Purkinje cell (primary cell): Measurements from ENCODE around the gene SLC4A1. TPM values are rescaled to one million over a fixed set of nuclear protein-coding genes. Genes with fewer than 3 reads are reported as not detected.

Experiments
- polyA plus RNA-seq: library from polyadenylated mRNA; unstranded; fragments of >200 nt; fragmentation: Nextera tagmentation; gene quantifications from 2 replicates; pipeline ENCODE4 v1.2.1, GENCODE V29; 2014

The SLC4A1 gene
- not detected in 2 replicates for polyA plus RNA-seq

DNA sequence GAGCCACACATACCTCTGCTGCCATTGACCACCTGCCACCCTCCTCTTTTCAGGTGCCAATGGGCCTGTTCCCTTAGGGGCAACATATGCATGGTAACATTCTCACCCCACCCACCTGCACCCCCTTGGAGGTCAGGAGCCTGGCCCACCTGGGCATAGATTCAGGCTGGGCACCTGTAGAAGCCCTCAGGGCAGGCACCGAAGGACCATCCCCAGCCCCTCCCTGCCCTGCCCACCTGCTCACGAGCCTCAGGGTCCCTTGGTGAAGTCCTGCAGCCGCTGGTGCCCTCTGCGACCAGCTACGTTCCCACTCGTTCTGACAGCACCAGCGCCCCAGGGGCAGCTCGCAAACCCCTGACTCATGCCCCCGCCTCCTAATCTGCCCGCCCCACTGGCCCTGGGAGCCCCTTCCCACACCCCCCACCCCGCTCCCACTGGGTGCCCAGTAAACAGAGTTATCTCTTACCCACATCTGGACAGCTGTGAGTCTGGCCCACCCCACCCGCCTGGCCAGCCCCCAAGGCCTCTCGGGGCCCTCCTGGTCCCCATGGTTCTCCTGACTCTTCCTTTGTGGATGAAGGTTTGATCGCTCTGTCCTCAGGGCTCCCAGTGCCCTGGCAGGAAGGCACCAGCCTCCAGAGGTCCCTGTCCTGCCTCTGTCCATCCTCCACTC lies at the start of gene SLC4A1:
SLC4A1 (minus strand) TSS at position 318 of the 673 bp plus-strand sequence. CDS start 5,269 bp downstream, outside the sequence.

DNA sequence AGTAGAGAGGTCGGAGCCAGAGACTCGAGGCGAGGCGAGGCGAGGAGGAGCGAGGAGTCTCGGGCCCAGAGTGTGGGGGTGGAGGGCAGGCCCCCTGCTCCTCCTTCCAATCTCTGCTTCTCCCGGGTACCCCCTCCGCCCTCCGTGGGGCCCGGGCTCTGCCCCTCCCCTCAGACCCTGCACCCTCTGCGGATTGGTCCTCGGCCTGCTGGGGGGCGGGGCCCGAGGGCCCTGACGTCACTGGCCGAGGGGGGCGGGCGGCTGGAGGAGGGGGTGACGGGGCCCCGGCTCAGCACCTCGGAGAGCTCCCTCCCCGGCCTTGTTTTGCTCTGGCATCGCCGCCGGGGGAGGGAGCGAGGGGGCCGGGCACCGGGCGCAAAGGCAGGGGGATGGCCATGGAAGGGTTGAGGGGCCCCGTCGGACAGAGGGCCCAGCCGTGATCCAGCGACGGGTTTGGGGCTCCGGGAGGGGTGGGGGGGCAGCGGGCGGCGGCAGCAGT lies 40.4 kb upstream of the SLC4A1 start, which contains the start of gene RUNDC3A:
RUNDC3A (plus strand) TSS at position 282 of the 499 bp plus-strand sequence. CDS start 232 bp downstream, outside the sequence.

DNA sequence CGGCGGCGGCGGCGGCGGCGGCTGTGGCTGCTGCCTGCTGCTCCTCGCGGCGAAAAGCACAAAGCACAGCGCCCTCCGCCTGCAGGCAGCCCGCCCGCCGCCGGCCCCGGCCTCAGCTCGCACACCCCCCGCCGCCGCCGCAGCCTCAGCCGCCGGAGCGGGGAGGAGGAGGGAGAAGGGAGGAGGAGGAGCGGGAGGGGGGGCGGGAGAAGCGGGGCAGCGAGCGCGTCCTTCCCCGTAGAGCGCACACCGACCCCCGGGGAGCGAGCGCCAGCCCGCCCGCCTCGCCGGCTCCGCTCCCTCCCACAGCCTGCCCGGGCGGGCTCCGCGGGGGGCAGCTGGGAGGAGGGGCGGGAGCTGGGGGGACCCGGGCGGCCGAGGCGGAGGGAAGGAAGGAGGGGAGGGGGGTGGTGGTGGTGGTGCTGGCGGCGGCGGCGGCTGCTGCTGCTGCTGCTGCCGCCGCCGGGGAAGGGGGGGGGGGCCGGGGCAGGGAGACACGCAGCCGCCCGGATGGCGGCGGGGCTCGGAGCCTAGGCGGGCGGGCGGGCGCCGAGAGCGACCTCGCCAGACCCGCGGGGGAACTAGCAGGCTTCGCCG lies 48.2 kb downstream of the SLC4A1 start, which contains the start of gene UBTF:
UBTF (minus strand) TSS at position 60 of the 597 bp plus-strand sequence. CDS start 1,446 bp downstream, outside the sequence.

DNA sequence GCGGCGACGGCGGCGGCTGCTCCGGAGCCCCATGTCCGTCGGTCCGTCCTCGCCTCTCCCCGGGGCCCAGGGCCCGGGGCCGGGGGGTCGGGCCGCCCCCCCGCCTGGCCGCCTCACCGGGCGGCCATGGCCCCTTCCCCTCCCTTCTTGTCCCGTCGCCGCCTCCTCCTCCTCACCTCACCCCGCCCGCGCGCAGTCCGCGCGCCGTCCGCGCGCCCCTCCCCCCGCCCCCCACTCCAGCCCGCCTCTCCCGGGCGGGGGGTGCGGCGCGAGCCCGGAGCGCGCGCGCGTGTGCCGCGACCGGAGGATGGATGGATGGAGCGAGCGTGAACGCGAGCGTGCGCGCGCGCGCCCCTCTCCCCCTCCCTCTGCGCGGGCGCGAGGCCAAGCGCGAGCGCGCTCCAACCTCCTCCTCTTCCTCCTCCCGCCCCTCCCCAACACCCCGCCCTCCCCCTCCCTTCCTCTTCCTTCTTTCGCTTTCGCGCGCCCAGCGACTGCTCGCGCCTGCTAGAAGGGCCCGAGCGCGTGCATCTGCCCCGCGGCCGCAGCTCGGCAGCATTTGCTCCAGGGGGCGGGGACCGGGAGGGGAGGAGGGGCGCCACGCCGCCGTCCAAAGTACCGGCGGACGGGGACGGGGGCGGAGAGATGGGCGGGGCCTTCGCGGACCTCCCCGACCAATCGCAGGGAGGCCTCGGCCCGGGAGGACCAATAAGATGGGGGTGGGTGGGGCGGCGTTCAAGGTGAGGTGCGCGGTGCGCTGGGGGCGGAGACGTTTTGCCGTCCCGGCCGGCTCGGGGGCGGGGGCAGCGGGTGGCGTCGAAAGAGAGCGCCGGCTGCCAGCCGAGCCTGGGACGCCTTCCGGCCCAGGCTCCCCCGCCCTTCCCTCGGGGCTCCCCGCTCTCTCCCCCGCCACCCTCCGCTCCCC lies 68.1 kb downstream of the SLC4A1 start, which contains the start of gene ATXN7L3:
ATXN7L3 (minus strand) TSS at position 332 of the 925 bp plus-strand sequence. CDS start 1,814 bp downstream, outside the sequence.

Other genes starting within 250 kb of the SLC4A1 start
- gene LSM12, start 201.5 kb downstream of the SLC4A1 start, polyA plus RNA-seq, result 20.8 and 42.8 TPM in 2 replicates
- gene G6PC3, start 197.4 kb downstream of the SLC4A1 start, polyA plus RNA-seq, result 57.5 and 128 TPM in 2 replicates
- 1.7 and 4.2 TPM in 2 replicates for gene HDAC5, start 144.5 kb downstream of the SLC4A1 start, polyA plus RNA-seq
- gene HROB, start 126.2 kb downstream of the SLC4A1 start, polyA plus RNA-seq, result 0.20 and 1.3 TPM in 2 replicates
- gene ASB16, start 97.4 kb downstream of the SLC4A1 start, polyA plus RNA-seq, result not detected in 2 replicates
- gene TMUB2, start 81.2 kb downstream of the SLC4A1 start, polyA plus RNA-seq, result 12.4 and 24.1 TPM in 2 replicates
- 0.93 and 1.9 TPM in 2 replicates for gene ATXN7L3, start 68.3 kb downstream of the SLC4A1 start, polyA plus RNA-seq
- gene UBTF, start 48.5 kb downstream of the SLC4A1 start, polyA plus RNA-seq, result 5.1 and 7.0 TPM in 2 replicates
- gene RUNDC3A, start 40.5 kb upstream of the SLC4A1 start, polyA plus RNA-seq, result 40.9 and 41.5 TPM in 2 replicates
- gene SLC25A39, start 56.7 kb upstream of the SLC4A1 start, polyA plus RNA-seq, result 5.0 and 6.5 TPM in 2 replicates
- gene GRN, start 77.2 kb upstream of the SLC4A1 start, polyA plus RNA-seq, result 22.6 and 29.9 TPM in 2 replicates
- 0.27 and 0.59 TPM in 2 replicates for gene FAM171A2, start 95.7 kb upstream of the SLC4A1 start, polyA plus RNA-seq
- not detected in 2 replicates for gene ITGA2B, start 121.5 kb upstream of the SLC4A1 start, polyA plus RNA-seq
- gene GPATCH8, start 235.3 kb upstream of the SLC4A1 start, polyA plus RNA-seq, result 20.3 and 23.5 TPM in 2 replicates